Lower leg skin (tissue), 4 donors: ENCODE results near the gene SATB1. TPM values are rescaled to one million over a fixed set of nuclear protein-coding genes. Genes with fewer than 3 reads are reported as not detected.

Experiments
- DNase-seq, 2 donors: peaks; one replicate each; pipeline ENCODE4 v3.0.0-alpha.2; 2019; ENCODE audit warnings: low spot score in 2 of 2
- H3K4me3 ChIP-seq: fragments of 200-600 bp; sonication (generic); 2 replicates; pipeline ENCODE4 v1.5.1; 2017; ENCODE audit warnings: mild to moderate bottlenecking, low read depth; ENCODE audit not compliant: poor library complexity, severe bottlenecking
- CTCF ChIP-seq, 3 donors: fragments of 450-650 bp; IDR thresholded peaks; one replicate each; pipeline ENCODE4 v1.5.1; 2016; ENCODE audit warnings: antibody characterized with exemption in 3 of 3, mild to moderate bottlenecking in 3 of 3, moderate library complexity in 2 of 3
- POLR2A ChIP-seq, 2 donors: fragments of 450-650 bp; IDR thresholded peaks; one replicate each; pipeline ENCODE4 v1.6.1; 2016 to 2017; ENCODE audit warnings: antibody characterized with exemption in 2 of 2, mild to moderate bottlenecking in 1 of 2, moderate library complexity in 1 of 2
- WGBS, 2 donors: methylation state at CpG; one replicate each; pipeline ENCODE4 v1.1.5; 2018; 5-methylcytosine and 5-hydroxymethylcytosine counted together
- intact Hi-C: fragments of 100-400 bp; cut with DNase I; formaldehyde crosslinking; loops from one replicate; pipeline ENCODE4 v1.15.0; 2023; ENCODE audit warnings: low total_unique reads
- total RNA-seq, 4 donors: library from RNA; depleted of rRNA; stranded (reverse); fragments of >200 nt; gene quantifications; one replicate each; pipeline ENCODE4 v1.1.0, GENCODE V29; 2016

SATB1 gene
- total RNA-seq, 4 donors from 2014 or later = 16.9 to 33.8 (median 25.7) TPM

DNA sequence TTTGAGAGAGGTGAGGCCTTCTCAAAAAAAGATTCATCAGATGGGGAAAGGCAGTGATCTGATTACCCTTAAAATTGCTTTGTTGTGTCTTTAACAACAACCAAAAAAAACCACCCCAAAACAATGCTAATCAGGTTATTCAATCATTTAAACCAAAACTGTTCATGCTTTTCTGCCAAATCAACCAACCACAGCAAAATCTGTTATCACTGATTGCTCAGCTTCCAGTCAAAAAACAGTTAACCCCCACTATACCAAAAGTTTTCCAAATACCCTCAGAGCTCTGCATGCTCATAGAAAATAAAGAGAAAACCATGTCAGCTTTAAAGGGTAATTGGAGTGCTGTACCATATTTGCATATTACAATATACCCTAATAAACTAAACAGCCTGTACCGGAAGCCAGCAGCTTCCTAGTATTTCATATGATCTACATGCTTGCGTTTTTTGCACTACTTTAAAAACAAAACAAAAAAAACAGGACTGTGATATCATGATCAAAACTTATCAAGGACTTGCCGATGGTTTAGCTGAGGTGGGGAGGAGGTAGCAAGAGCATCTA, 22.8 kb downstream of the SATB1 start:
- no peak overlapping the region for H3K4me3 ChIP-seq
- TF ChIP-seq POLR2A (IDR thresholded peaks at IDR 0.05) (no peak), CTCF (IDR thresholded peaks at IDR 0.05) (no peak)
- DNase-seq = no peak
- intact Hi-C loops = no loop called here
- 56 to 65% methylated on average over 3 of the region's 3 CpGs for WGBS, 2 donors

DNA sequence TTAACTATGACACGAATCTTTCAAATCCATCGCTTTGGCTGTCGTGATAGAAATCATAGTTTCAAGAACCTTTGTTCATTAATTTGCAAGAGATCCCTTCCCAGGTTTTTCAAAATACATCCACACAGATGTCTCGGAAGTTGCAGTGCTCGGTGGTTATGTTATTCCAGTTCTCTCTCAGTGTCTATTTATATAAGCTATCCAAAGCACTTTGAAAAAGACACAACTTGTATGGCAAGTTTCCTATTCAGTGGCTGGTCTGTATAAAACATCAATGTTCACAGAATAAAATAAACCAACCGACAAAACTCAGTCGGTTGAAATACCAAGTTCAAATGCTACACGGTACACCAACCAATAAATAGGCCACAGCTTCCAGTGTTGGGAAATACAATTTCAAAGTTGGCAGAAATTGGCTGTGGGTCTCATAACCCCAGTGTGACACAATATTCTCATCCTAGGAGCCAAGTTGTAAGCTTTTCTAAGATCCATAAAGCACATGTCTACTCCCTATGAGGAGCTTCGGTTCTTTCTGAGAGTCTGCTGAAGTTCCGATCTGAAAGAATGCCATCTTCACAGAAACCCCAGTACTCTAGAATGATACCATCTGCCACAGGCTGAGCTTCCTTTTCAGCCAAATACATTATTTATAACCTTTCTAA, 23.7 kb downstream of the SATB1 start:
- TF ChIP-seq POLR2A (IDR thresholded peaks at IDR 0.05) (no peak), CTCF (IDR thresholded peaks at IDR 0.05) (no peak)
- 90 to 91% methylated on average over 10 of the region's 10 CpGs for WGBS, 2 donors
- intact Hi-C loops = no loop called here

DNA sequence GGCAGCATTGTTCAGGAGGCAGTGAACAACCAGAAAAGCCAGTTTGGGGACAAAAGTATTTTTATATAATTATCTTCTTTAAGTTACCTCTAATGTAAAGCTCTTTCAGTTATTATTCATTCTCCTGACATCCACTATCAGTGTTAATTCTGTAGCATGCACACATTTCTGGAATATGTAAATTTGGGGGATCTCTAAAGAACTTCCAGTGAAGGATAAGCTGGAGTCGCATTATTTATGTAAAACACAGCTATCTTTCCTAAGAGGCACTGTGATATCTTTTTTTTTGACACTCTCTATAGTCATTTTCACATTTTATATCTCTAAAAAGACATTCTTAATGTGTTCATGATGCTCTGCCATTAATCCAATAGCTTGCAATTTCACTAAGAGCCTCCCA, 26.7 kb downstream of the SATB1 start:
- H3K4me3 ChIP-seq = no peak overlapping the region
- no peak for TF ChIP-seq POLR2A (IDR thresholded peaks at IDR 0.05)
- no peak for TF ChIP-seq CTCF (IDR thresholded peaks at IDR 0.05)
- 90 to 100% methylated on average over 1 of the region's 1 CpG for WGBS, 2 donors
- no peak for DNase-seq
- intact Hi-C loops = no loop called here

More for the DNA sequence above, 23.7 kb downstream of the SATB1 start:
- no peak for DNase-seq
- H3K4me3 ChIP-seq = no peak overlapping the region

DNA sequence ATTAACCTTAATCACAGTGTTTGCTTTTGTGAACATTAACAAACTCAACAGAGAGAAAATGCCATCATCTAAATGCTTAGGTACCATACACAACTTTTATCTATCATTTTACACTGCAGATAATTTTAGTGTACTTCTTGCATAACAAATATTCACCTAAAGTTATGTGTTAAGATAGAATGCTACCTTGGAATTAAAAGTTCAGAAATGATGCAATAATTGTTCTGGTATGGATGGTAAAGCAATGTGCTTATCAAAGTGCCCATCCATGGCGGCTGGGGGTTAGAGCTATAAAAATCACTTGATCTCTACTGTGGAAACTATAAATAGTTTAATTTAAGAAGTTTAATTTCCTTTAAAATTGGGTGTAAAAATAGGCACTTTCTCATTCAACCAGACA, 28.7 kb downstream of the SATB1 start:
- no peak for DNase-seq
- no peak overlapping the region for H3K4me3 ChIP-seq
- WGBS, 2 donors = 0% methylated on average over 1 of the region's 1 CpG
- TF ChIP-seq POLR2A (IDR thresholded peaks at IDR 0.05) (no peak), CTCF (IDR thresholded peaks at IDR 0.05) (no peak)
- intact Hi-C loops = no loop called here

- intact Hi-C loops = no loop called here
- TF ChIP-seq CTCF (IDR thresholded peaks at IDR 0.05) (no peak), POLR2A (IDR thresholded peaks at IDR 0.05) (no peak)
- 96% methylated on average over 12 of the region's 12 CpGs for WGBS, 2 donors
- no peak for DNase-seq
- H3K4me3 ChIP-seq = no peak overlapping the region
These were observed 30.6 kb downstream of the SATB1 start for GRCh38 chr3:18394384-18394995.
